Testis (tissue), 3 donors: Measurements from ENCODE around the gene COL3A1. TPM values are rescaled to one million over a fixed set of nuclear protein-coding genes. Genes with fewer than 3 reads are reported as not detected.

ENCODE experiments used
- DNase-seq: peaks from one replicate; pipeline ENCODE4 v3.0.0-alpha.2; 2019
- H3K27ac ChIP-seq, 2 donors: fragments of 200-600 bp; sonication (generic); one replicate each; pipeline ENCODE4 v1.5.1; 2019
- H3K27me3 ChIP-seq: fragments of 200-600 bp; sonication (generic); one replicate; pipeline ENCODE4 v1.5.1; 2019
- H3K36me3 ChIP-seq: fragments of 200-600 bp; sonication (generic); one replicate; pipeline ENCODE4 v1.5.1; 2017; ENCODE audit warnings: low read depth; ENCODE audit errors: missing control alignments
- H3K4me1 ChIP-seq: fragments of 200-600 bp; sonication (generic); one replicate; pipeline ENCODE4 v1.5.1; 2019
- H3K4me3 ChIP-seq, 2 donors: fragments of 200-600 bp; sonication (generic); one replicate each; pipeline ENCODE4 v1.5.1; 2017 to 2019
- H3K9me3 ChIP-seq: fragments of 200-600 bp; sonication (generic); one replicate; pipeline ENCODE4 v1.5.1; 2017
- POLR2A ChIP-seq: fragments of 450-650 bp; IDR thresholded peaks from one replicate; pipeline ENCODE4 v1.6.1; 2017; ENCODE audit warnings: antibody characterized with exemption, mild to moderate bottlenecking, moderate library complexity
- WGBS, 2 donors: methylation state at CpG; one replicate each; pipeline ENCODE4 v1.1.5; 2018; 5-methylcytosine and 5-hydroxymethylcytosine counted together
- intact Hi-C: fragments of 100-400 bp; cut with DNase I; formaldehyde crosslinking; loops from one replicate; pipeline ENCODE4 v1.15.1; 2023; ENCODE audit warnings: low total_unique reads
- polyA plus RNA-seq: library from polyadenylated mRNA; stranded (reverse); fragments of 350-450 nt; fragmentation: Illumina TruSeq; extraction: RNeasy Lipid Tissue Mini Kit (QIAGEN cat#74804); gene quantifications from one replicate; pipeline ENCODE4 v1.2.3, GENCODE V29; 2014; ENCODE audit warnings: low read depth, low replicate concordance; ENCODE audit not compliant: insufficient read depth
- total RNA-seq, 2 donors: library from RNA; depleted of rRNA; stranded (reverse); fragments of >200 nt; gene quantifications; one replicate each; pipeline ENCODE4 v1.2.3, GENCODE V29; 2016
- TF ChIP-seq, protein P1 (sequence below), 3 experiments: fragments of 450-650 bp in 2 of 3; fragments of 200-600 bp in 1 of 3; sonication (generic) in 1 of 3; IDR thresholded peaks; one replicate each; pipeline ENCODE4 v1.5.1; 2016 to 2019; ENCODE audit warnings: antibody characterized with exemption in 3 of 3, mild to moderate bottlenecking in 2 of 3, moderate library complexity in 1 of 3

The COL3A1 gene
- total and polyA plus RNA-seq, 3 donors from 2014 or later: 31.3 to 589 (median 39.7) TPM

DNA sequence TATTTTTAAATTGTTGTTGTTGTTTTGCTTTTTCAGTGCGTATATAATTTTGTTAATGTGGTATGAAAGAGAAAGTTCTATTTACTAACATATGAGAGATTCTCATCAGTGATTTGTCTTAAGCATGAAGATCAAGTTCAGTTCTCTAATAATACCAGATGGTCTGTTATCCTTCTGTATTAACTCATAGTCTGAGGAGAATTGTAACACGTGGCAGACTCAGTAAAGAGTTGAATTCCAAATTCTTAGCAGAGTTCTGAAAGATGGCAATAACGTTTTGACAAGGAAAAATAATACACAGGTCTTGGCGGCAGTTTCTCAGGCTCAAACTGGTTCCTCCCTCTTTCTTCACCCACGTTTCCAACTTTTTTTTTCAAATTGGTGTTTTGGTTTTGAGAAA lies 17.2 kb upstream of the COL3A1 start:
- no peak overlapping the region for H3K27ac ChIP-seq
- no peak overlapping the region for H3K4me3 ChIP-seq
- intact Hi-C loops: no loop called here
- H3K36me3 ChIP-seq: no peaks in the 10 kb centered on the region
- TF ChIP-seq POLR2A: no peak
- TF ChIP-seq, protein P1, sequence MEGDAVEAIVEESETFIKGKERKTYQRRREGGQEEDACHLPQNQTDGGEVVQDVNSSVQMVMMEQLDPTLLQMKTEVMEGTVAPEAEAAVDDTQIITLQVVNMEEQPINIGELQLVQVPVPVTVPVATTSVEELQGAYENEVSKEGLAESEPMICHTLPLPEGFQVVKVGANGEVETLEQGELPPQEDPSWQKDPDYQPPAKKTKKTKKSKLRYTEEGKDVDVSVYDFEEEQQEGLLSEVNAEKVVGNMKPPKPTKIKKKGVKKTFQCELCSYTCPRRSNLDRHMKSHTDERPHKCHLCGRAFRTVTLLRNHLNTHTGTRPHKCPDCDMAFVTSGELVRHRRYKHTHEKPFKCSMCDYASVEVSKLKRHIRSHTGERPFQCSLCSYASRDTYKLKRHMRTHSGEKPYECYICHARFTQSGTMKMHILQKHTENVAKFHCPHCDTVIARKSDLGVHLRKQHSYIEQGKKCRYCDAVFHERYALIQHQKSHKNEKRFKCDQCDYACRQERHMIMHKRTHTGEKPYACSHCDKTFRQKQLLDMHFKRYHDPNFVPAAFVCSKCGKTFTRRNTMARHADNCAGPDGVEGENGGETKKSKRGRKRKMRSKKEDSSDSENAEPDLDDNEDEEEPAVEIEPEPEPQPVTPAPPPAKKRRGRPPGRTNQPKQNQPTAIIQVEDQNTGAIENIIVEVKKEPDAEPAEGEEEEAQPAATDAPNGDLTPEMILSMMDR (IDR thresholded peaks at IDR 0.05): no peak
- H3K27me3 ChIP-seq: no peaks in the 10 kb centered on the region
- no peak for DNase-seq
- WGBS, 2 donors: 42 to 44% methylated on average over 5 of the region's 5 CpGs
- no peaks in the 10 kb centered on the region for H3K4me1 ChIP-seq
- no peaks in the 10 kb centered on the region for H3K9me3 ChIP-seq

- 81 to 86% methylated on average over 1 of the region's 1 CpG for WGBS, 2 donors
Observed at GRCh38 chr2:188957646-188958045, 16.5 kb upstream of the COL3A1 start.

DNA sequence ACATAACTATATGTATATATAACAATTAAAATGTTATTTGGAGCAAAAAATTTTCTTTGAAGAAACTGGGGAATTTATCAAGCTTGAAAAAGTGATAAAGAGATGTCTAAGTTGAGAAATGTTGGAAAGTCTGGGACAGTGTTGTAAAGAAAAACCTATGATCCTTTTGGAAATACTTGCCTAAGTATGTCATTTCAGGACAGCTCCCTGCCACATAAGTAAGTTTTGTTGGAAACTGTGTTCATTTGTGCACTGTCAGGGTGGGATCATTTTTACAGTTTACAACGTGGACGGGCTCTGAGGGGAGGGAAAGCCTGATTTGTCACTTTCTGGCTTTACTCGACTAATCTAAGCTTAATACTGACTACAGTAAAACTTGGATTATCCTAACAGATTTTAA lies 10.4 kb upstream of the COL3A1 start:
- no peak for TF ChIP-seq POLR2A
- TF ChIP-seq, protein P1 (IDR thresholded peaks at IDR 0.05): no peak
- intact Hi-C loops: no loop called here
- no peaks in the 10 kb centered on the region for H3K27me3 ChIP-seq
- WGBS, 2 donors: 74 to 77% methylated on average over 3 of the region's 3 CpGs
- no peaks in the 10 kb centered on the region for H3K4me1 ChIP-seq
- DNase-seq: no peak
- no peaks in the 10 kb centered on the region for H3K36me3 ChIP-seq
- H3K9me3 ChIP-seq: no peaks in the 10 kb centered on the region
- H3K27ac ChIP-seq: no peak overlapping the region
- no peak overlapping the region for H3K4me3 ChIP-seq

More at GRCh38 chr2:188957646-188958045, 16.5 kb upstream of the COL3A1 start:
- Histone ChIP-seq H3K27me3 (no peaks in the 10 kb centered on the region), H3K4me3 (no peak overlapping the region), H3K4me1 (no peaks in the 10 kb centered on the region), H3K36me3 (no peaks in the 10 kb centered on the region), H3K27ac (no peak overlapping the region), H3K9me3 (no peaks in the 10 kb centered on the region)
- TF ChIP-seq, protein P1 (IDR thresholded peaks at IDR 0.05): no peak
- TF ChIP-seq POLR2A: no peak
- intact Hi-C loops: no loop called here
- no peak for DNase-seq

- Histone ChIP-seq H3K4me3 (no peak overlapping the region), H3K27ac (no peak overlapping the region), H3K36me3 (no peaks in the 10 kb centered on the region), H3K27me3 (no peaks in the 10 kb centered on the region), H3K4me1 (no peaks in the 10 kb centered on the region), H3K9me3 (no peaks in the 10 kb centered on the region)
- 37 to 49% methylated on average over 1 of the region's 1 CpG for WGBS, 2 donors
- TF ChIP-seq POLR2A: no peak
- TF ChIP-seq, protein P1 (IDR thresholded peaks at IDR 0.05): no peak
- DNase-seq: no peak
- intact Hi-C loops: no loop called here
Observed at GRCh38 chr2:188964976-188965546, 9.1 kb upstream of the COL3A1 start.

DNA sequence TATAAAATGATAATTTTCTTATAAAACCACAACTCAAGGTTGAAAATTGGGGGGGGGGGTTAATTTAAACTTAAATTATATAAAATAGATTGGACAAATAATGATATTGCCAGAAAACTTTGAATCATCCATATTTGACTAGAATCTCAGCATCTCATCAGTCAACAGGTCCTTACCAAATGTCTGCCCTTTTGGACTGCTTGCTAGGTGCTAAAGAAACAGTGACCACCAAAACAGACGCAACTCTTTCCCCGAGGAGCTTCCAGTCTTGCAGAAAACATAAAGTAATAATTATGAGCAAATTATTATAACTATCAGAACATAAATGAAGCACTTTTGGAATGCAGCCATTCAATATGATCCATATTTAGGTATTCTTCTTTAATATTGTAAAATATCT lies 8.6 kb upstream of the COL3A1 start:
- WGBS, 2 donors: 40 to 58% methylated on average over 2 of the region's 2 CpGs
- no peak overlapping the region for H3K4me3 ChIP-seq

More for the DNA sequence above, 8.6 kb upstream of the COL3A1 start:
- no peaks in the 10 kb centered on the region for H3K4me1 ChIP-seq
- no peak for DNase-seq
- H3K9me3 ChIP-seq: no peaks in the 10 kb centered on the region
- H3K36me3 ChIP-seq: no peaks in the 10 kb centered on the region
- intact Hi-C loops: no loop called here
- H3K27ac ChIP-seq: no peak overlapping the region
- no peak for TF ChIP-seq POLR2A
- TF ChIP-seq, protein P1 (IDR thresholded peaks at IDR 0.05): no peak
- no peaks in the 10 kb centered on the region for H3K27me3 ChIP-seq
